ENCODE measurements around the gene TCP1. TPM values are rescaled to one million over a fixed set of nuclear protein-coding genes. Genes with fewer than 3 reads are reported as not detected.
A peak's percentile ranks its signal among the peaks of the same experiment; 100 is the strongest.

TCP1 gene
- total RNA-seq, 1 experiment from 2014 or later = 412 TPM

- H3K9ac ChIP-seq (ENCODE audit: extremely low read depth, insufficient read length, low read length) = no peak overlapping the region
Measured at GRCh38 chr6:159806021-159806458, 16.6 kb upstream of the TCP1 start.

More at GRCh38 chr6:159806021-159806458, 16.6 kb upstream of the TCP1 start:
- H2BK120ac ChIP-seq (ENCODE audit: low read depth, low read length, poor library complexity, severe bottlenecking) = no peak overlapping the region
- no peaks in the 10 kb centered on the region for H3K27me3 ChIP-seq (ENCODE audit: insufficient read depth, low read length)
- no peak overlapping the region for H3K56ac ChIP-seq (ENCODE audit: insufficient read length, low read depth, low read length)
- no peak for TF ChIP-seq CTCF (conservative IDR thresholded peaks at IDR 0.05)
- H3K18ac ChIP-seq (ENCODE audit: insufficient read length, low read depth, low read length) = no peak overlapping the region
- H3K79me1 ChIP-seq (ENCODE audit: insufficient read depth, low read depth, low read length, poor library complexity, severe bottlenecking) = no peaks in the 10 kb centered on the region
- no peak overlapping the region for H3T11ph ChIP-seq (ENCODE audit: low read length)
- H4K8ac ChIP-seq (replicated peaks; ENCODE audit: insufficient read length, low read depth, low read length) = no peak overlapping the region
- no peak overlapping the region for H2AFZ ChIP-seq (ENCODE audit: low read length)
- H3K9me3 ChIP-seq (ENCODE audit: control insufficient read depth, low read depth, low read length) = no peaks in the 10 kb centered on the region
- no peaks in the 10 kb centered on the region for H3K27me3 Mint-ChIP-seq (ENCODE audit: low read depth)
- H4K5ac ChIP-seq (ENCODE audit: insufficient read length, low read depth, low read length) = no peak overlapping the region
- peaks cover 6 to 14% of the 10 kb centered on the region in 2 experiments for H3K4me1 Mint-ChIP-seq
- no peak overlapping the region for H3K4me2 ChIP-seq (ENCODE audit: insufficient read depth, insufficient read length, low read length)
- H2BK5ac ChIP-seq (ENCODE audit: insufficient read length, low read length) = no peak overlapping the region
- H3K79me2 ChIP-seq (ENCODE audit: insufficient read depth, low read length) = no peaks in the 10 kb centered on the region
- no peaks in the 10 kb centered on the region; the same call in 1 of the 2 replicates for H3K4me1 ChIP-seq (ENCODE audit: insufficient read depth, low read length)
- H3K9me3 Mint-ChIP-seq = no peaks in the 10 kb centered on the region
- H3K36me3 Mint-ChIP-seq (ENCODE audit: insufficient read depth in 1 of 3, low read depth in 3 of 3) = no peaks in the 10 kb centered on the region
- WGBS (ENCODE audit: extremely low coverage, insufficient read length, low lambda C conversion rate) = no CpG with 5 or more reads among the region's 9 CpGs
- no peak overlapping the region for H2BK12ac ChIP-seq (ENCODE audit: insufficient read length, low read depth, low read length)
- H4K20me1 ChIP-seq (ENCODE audit: control insufficient read depth, insufficient read depth, insufficient read length) = no peaks in the 10 kb centered on the region
- no peak overlapping the region for H3K4me3 Mint-ChIP-seq
- no peak overlapping the region for H3K23ac ChIP-seq (ENCODE audit: insufficient read length, low read depth, low read length)
- no peak overlapping the region for H2BK20ac ChIP-seq (ENCODE audit: low read depth, low read length, poor library complexity, severe bottlenecking)
- no peak overlapping the region for H2BK15ac ChIP-seq (ENCODE audit: low read depth, low read length)
- no peaks in the 10 kb centered on the region for H3K23me2 ChIP-seq (ENCODE audit: insufficient read length, low read depth, low read length, poor library complexity, severe bottlenecking)
- no peak overlapping the region for H3K27ac ChIP-seq (ENCODE audit: insufficient read length, low read depth, low read length)
- no peak overlapping the region for H4K91ac ChIP-seq (ENCODE audit: insufficient read length, low read depth, low read length)
- no peak overlapping the region for H3K14ac ChIP-seq (ENCODE audit: insufficient read depth, low read length)
- no peak overlapping the region for H3K4ac ChIP-seq (ENCODE audit: low read depth, low read length)
- peak overlapping the region in 2 of 3 experiments; percentile 39 to 79; a peak in 1 of 7 replicates for H3K27ac Mint-ChIP-seq
- H2AK5ac ChIP-seq (ENCODE audit: insufficient read length, low read length) = no peak overlapping the region
- DNase-seq = no peak

Measured in H9 (cell line).